NCI-H82 (cell line): ENCODE results near the gene ZBTB22.

ENCODE experiments used
- DNase-seq: peaks from one replicate; lab custom pipeline; 2025; lab: John Stamatoyannopoulos, UW

ZBTB22 gene

DNA sequence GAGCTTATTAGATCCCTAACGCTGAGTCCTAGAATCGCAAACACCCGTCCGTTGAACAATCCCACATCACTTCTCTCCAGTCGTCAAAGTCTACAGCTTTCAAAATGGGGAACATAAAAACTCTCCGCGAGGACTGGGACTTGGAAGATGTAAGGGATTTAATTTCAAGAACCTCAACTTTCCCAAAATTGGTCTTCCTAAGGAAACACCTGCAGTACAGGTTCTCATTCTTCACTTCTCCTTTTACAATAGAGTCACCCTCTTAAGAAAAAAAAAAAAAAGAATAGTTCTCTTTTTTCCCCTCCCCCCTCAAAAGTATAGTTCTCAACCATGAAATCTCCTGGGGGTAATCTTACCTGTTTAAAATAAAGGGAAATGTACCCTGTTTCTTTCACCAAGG lies 6.6 kb upstream of the ZBTB22 start:
- DNase-seq = no peak

DNA sequence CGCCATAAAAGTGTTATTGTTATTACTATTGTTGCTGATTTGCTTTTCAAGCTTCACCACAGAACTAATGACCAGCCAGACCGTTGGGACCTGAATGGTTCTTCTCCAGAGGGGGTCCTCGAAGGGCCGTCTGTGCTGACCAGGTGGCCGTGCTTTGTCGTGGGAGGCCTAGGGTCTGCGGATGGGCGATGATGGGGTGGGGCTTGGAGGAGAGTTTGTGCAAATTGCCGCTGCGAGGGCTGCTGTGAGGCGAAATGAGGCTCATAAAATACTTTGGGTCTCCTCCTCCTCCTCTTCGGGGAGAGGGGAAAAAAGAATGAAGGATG lies 6.0 kb upstream of the ZBTB22 start:
- no peak for DNase-seq

GRCh38 chr6:33321227-33321626 lies 3.7 kb upstream of the ZBTB22 start:
- no peak for DNase-seq

DNA sequence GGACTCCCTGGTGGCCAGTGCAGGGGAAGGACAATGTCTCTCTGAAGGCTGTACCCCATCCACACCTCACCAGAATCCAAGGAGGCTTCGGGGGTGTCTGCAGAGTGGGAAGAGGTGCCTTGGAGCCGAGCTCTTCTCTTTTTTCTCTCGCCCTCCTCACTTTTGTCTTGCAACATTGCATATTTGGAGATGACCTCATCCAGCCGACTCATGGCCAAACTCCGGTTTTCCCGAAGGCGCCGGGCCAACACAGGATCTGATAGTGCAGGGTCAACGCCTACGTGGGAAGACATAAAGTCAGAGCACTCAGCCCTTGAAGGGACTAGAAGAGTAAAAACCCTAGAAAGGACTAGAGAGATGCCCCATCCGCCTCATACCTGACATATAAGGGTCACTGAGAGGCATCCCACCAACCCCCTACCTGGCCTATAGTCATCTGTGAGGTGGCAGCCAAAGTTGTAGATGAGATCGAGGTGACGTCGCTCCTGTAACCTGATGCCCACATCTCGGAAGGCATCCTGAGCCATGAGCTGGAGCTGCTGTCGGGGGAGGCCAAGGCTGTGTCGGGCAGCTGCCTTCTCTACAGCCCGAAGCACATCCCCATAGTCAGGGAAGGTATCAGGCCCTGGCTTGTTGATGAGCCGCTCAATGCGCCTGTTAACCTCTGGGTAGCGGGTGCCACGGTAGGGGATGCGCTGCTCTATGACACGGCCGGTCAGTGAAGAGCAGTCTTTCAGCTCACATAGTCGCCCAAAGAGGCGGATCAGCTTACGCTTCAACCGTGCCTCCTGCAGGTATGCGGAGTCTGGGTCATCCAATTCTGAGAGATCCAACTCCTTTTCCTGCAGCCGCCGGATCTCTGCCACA lies 3.0 kb upstream of the ZBTB22 start:
- no peak for DNase-seq

- no peak for DNase-seq
These were observed 2.4 kb upstream of the ZBTB22 start for GRCh38 chr6:33319939-33320314.

DNA sequence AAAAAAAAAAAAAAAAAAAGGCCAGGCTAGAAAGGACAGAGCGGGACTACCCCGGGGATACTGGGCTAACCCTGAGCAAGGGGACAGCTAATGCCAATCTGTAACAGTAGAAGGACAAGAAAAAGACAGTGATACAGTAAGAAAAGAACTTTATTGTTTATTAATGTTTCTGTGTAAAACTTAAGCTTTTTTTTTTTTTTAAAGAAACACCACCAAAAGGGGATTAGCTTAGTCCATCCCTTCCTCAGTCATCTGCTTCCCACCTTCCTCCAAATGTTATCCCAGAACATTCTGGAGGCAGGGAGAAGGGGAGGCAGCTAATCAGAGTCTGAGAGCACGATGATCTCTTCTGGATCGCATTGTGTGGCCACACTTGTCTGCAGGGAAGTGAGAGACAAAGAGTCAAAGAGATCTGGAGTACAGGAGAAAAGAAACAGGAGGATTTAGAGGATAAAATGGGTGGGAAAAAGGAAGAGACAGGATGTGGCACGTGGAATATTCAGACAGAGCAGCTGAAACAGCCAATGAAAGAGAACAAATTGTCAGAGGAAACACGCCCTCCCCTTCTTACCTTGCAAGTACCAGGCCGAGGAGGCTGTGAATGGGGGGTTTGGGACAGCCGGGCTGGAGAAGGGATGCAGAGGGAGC lies 1.0 kb upstream of the ZBTB22 start:
- no peak for DNase-seq

DNA sequence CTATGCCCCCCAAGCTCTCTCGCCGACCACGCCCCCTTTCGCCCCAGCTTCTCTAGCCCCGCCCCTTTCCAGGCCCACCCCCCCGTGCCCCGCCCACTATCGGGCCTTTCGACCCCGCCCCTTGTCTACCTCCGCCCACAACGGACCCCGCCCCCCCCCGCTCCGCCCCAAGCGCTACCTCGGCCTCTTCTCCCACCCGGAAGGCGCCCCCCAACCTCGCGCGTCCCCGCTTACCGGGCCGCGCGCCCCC lies 200 bp downstream of the ZBTB22 start:
- DNase-seq = no peak

DNA sequence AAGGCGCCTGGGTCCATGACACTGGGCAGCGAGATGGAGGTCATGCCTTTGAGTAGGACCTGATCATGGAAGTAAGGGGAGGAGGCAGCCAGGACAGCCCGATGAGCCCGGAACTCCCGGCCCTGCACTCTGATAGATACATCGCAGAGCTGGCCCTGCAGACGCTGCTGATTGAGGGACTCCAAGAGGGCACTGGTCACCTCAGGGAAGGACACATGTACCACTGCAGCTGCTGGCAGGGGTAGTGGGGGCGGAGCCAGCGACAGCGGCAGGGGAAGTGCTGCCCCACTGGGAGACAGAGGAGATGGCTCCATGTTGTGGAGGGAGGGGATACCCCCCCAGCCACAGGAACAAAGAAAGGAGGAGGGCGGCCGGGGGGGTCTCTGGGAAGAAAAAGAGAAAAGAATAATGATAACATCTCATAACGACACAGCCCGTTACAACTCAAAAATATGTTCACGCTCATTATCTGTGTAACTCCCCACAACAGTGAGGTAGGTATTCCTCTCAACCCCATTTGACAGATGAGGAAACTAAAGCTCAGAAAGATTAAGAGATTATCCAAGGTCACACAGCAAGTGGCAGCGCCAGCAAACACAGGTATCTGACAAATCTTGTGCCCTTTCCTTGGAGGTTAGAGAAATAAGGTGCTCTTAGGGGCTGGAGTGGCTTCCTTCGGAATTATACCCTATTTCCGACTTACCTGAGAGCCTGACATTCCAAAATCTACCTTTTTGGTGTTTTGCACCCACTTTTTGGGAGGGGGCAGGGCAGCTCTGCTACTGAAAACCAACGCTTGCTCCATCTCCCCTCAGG lies 733 bp downstream of the ZBTB22 start:
- peak; percentile 59 for DNase-seq

GRCh38 chr6:33315793-33316602 lies 1.5 kb downstream of the ZBTB22 start:
- no peak for DNase-seq

DNA sequence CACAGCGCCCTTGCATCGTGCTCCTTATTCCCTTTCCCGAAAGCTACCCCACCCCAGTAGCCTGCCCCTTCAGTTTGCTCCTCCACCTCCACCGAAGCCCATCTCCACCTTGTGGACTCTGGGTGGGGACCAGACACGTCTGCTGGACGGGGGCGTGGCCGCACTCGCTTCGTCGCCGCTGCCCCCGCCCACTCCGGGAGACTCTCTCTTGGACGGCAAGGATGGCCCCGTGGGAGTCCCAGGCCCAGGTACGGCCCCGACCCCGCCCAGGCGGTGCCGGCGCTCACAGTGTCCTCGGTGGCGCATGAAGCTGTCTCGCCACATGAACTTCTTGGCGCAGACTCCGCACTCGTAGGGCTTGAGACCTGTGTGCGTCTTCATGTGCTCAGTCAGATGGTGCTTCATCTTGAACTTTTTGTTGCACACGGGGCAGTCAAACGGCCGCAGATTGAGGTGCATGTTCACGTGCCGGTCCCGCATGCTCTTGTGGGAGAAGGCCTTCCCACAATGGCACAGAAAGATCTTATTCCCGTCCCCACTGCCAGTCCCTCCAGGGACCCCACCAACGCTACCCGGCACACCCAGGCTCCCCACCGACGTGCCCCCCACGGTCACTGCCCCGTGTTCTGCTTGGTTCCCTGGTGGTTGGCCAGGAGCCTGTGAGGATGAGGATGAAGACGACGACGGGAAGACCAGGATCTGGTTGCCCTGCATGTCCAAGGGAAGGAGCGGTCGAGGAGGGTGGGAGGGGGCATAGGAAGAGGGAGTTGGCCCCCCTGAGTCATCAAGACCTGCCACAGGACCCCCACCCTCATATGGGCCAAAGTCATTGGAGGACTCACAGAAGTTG lies 2.4 kb downstream of the ZBTB22 start:
- DNase-seq = no peak

- DNase-seq = peak; percentile 39
These were observed 3.0 kb downstream of the ZBTB22 start for GRCh38 chr6:33314515-33314942.

DNA sequence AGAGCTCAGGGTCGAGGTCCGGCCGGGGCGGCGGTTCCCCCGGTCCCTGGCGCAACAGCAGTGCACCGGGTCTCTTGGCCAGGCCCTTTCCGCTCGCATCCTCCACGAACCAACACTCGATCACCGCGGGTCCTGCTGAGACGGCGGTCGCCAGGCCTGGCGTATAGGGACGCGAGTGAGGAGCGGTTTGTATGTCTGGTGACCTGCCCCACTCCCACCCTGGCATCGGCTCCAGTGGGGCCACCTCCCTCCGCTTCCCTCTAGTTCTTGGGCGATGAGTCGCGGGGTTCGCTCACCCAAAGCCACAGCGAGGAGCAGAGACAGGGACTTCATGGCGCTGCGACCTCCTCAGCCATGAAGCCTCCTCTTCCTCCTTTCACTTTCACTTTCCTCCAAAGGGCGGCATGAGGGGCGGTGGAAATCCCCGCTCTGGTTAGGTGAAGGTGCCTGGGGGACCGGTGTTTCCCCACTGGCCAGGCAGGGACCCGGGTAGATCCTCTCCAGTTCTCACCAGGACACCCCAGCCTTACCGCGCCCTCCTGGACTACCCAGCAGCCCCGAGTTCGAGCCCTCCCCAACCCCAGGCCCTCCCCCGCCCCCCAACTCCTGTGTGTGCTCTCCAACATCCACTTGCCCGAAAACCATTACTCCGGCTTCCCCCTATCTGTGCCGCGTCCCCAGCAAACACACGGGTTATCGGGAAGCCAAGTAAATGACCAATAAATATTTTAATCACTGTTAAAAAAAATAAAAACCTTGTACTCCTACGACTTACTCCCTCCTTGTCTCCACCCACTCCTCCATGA lies 3.6 kb downstream of the ZBTB22 start, which contains the start of gene TAPBP:
TSS of gene TAPBP (minus strand) at position 370 of the 806 bp plus-strand sequence. CDS start at position 333, 37 bp downstream.
- DNase-seq = peak; percentile 51

GRCh38 chr6:33313105-33313708 lies 4.3 kb downstream of the ZBTB22 start:
- DNase-seq = peak; percentile 48

- DNase-seq = peak; percentile 75
These were observed 5.0 kb downstream of the ZBTB22 start for GRCh38 chr6:33312361-33313104.

DNA sequence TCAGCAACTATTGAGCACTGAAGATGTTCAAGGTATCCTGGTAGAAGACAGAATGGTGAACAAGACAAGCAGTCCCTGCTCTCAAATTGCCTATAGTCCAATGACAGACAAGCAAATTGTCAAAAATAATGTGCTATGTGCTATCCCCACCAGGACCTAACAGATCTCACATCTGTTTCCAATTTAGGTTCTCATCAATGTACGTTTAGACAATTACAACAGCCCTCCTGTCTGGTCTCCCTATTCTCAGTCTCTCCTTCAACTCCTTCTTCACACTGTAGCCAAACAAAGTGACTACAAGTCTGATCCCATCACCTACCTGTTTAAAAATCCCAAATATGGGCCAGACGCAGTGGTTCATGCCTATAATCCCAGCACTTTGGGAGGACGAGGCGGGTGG lies 11.2 kb downstream of the ZBTB22 start:
- DNase-seq = no peak

DNA sequence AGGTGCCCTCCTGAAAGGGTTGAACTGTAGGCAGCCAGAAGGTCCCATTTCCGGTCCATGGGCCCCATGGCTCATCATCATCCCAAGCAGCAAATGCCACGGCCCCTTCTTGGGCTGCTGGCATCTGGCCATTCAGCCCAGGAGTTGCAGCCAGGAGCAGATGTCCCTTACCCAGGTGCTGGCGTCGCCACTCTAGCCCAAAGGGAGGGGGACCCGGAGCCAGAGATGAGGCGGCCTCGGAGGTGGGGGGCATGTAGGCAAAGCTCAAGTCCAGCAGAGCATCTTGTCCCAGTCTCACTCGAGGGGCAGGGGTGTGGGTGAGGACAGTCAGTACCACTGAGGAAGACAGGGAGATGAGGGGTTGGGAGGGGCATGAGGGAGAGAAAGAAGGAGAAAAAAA lies 12.5 kb downstream of the ZBTB22 start:
- no peak for DNase-seq

DNA sequence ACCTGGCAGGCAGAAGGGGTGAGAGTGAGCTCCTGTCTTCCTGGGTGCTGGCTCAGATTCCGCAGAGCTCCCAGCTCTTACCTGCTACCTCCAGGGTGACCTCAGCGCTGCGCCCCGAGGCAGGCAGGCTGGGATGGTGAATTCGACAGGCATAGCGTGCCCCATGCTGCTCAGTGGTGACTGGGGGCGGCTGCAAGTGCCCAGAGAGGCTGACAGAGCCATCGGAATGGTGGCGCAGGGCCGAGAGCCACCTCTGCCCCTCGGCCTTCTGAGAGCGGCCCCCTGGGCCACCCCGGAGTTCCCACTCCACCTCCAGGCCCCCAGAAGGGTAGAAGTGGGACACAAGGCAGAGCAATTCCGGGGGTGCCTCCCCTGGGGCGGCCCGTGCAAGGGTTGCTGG lies 13.3 kb downstream of the ZBTB22 start:
- no peak for DNase-seq

DNA sequence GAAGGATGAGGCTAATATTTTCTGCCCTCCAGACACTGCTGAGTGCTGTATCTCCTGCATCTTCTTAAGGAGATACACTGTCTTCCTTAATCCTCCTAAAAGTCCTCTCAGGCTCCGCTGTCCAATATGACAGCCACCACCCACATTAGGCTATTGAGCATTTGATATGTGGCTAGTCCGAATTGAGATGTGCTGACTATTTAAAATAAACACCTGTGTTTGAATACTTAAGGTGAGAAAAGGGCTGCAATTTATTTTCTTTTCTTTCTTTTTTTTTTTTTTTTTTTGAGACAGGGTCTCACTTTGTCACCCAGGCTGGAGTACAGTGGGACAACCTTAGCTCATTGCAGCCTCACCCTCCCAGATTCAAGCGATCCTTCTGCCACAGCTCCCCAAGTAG lies 15.7 kb downstream of the ZBTB22 start:
- no peak for DNase-seq

GRCh38 chr6:33299237-33299944 lies 18.2 kb downstream of the ZBTB22 start:
- DNase-seq = peak; percentile 98
